Measurements from ENCODE around the gene RNF13. TPM values are rescaled to one million over a fixed set of nuclear protein-coding genes. Genes with fewer than 3 reads are reported as not detected.

Gene RNF13
- total RNA-seq, 2 donors from 2014 or later = 51.9 to 84.0 TPM

GRCh38 chr3:149860881-149861280 is 47.9 kb downstream of the RNF13 start:
- no peaks in the 10 kb centered on the region for H3K27me3 ChIP-seq (replicated peaks; ENCODE audit: insufficient read depth)
- no peak for TF ChIP-seq CTCF (IDR thresholded peaks at IDR 0.05)
- H3K27ac ChIP-seq = no peak overlapping the region
- H3K4me1 ChIP-seq (ENCODE audit: control insufficient read depth in 1 of 2, low read depth in 2 of 2) = no peaks in the 10 kb centered on the region
- no peak for ATAC-seq (ENCODE audit: insufficient number of reproducible peaks, low FRiP score, low read depth)
- no peaks in the 10 kb centered on the region for H3K9me3 ChIP-seq
- no peak for DNase-seq (ENCODE audit: low spot score)
- H3K36me3 ChIP-seq = peaks cover 5% of the 10 kb centered on the region
- no peak overlapping the region for H3K4me3 ChIP-seq

- peaks cover 6% of the 10 kb centered on the region for H3K9me3 ChIP-seq
- ATAC-seq (ENCODE audit: insufficient number of reproducible peaks, low FRiP score, low read depth) (no peak), DNase-seq (ENCODE audit: low spot score) (no peak)
- no peaks in the 10 kb centered on the region for H3K27me3 ChIP-seq (replicated peaks; ENCODE audit: insufficient read depth)
- no peak overlapping the region for H3K27ac ChIP-seq
- no peaks in the 10 kb centered on the region for H3K4me1 ChIP-seq (ENCODE audit: control insufficient read depth in 1 of 2, low read depth in 2 of 2)
- no peak overlapping the region for H3K4me3 ChIP-seq
- no peak for TF ChIP-seq CTCF (IDR thresholded peaks at IDR 0.05)
- no peaks in the 10 kb centered on the region for H3K36me3 ChIP-seq
Measured at GRCh38 chr3:149867563-149867962, 54.5 kb downstream of the RNF13 start.

DNA sequence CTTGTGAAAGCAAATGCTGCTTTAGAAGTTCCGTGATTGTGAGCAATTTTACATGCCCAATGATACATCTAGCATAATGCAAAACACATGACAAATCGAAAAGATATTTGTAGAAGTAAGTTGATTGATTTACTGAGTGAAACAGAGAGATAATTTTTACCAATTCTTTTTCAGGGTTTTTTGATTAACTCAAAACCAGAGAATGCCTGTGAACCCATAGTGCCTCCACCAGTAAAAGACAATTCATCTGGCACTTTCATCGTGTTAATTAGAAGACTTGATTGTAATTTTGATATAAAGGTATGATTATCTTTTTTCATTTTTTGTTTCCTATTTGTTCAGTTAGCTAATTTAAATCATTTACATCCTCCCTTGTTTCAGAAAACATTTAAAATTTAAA is 58.8 kb downstream of the RNF13 start:
- no peak overlapping the region for H3K4me3 ChIP-seq
- TF ChIP-seq CTCF (IDR thresholded peaks at IDR 0.05) = no peak
- no peak overlapping the region for H3K27ac ChIP-seq
- H3K9me3 ChIP-seq = peaks cover 6% of the 10 kb centered on the region
- H3K4me1 ChIP-seq (ENCODE audit: control insufficient read depth in 1 of 2, low read depth in 2 of 2) = no peaks in the 10 kb centered on the region
- DNase-seq (ENCODE audit: low spot score) (no peak), ATAC-seq (ENCODE audit: insufficient number of reproducible peaks, low FRiP score, low read depth) (no peak)
- no peaks in the 10 kb centered on the region for H3K27me3 ChIP-seq (replicated peaks; ENCODE audit: insufficient read depth)
- no peaks in the 10 kb centered on the region for H3K36me3 ChIP-seq

GRCh38 chr3:149872589-149872988 is 59.6 kb downstream of the RNF13 start:
- Histone ChIP-seq H3K27ac (no peak overlapping the region), H3K4me3 (no peak overlapping the region), H3K27me3 (replicated peaks; ENCODE audit: insufficient read depth) (no peaks in the 10 kb centered on the region), H3K4me1 (ENCODE audit: control insufficient read depth in 1 of 2, low read depth in 2 of 2) (no peaks in the 10 kb centered on the region), H3K36me3 (no peaks in the 10 kb centered on the region), H3K9me3 (peaks cover 6% of the 10 kb centered on the region)
- DNase-seq (ENCODE audit: low spot score) (no peak), ATAC-seq (ENCODE audit: insufficient number of reproducible peaks, low FRiP score, low read depth) (no peak)
- no peak for TF ChIP-seq CTCF (IDR thresholded peaks at IDR 0.05)

DNA sequence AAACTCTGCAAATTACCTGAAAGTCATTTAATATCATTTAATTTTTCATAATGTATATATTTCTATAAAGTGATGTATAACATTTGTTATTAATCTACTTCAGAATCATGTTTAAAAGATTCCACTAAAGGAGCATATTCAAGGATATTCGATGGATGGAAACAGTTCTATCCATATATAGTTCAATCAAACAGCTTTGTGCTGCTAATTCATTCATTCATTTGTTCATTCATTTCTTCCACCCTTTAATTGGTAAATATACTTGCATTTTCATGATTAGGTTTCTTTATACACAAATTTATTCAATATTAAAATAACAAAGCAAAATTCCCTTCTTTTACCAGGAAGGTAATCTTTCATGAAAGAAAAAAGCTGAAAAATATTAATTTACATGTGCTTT is 64.7 kb downstream of the RNF13 start:
- no peak for ATAC-seq (ENCODE audit: insufficient number of reproducible peaks, low FRiP score, low read depth)
- no peak overlapping the region for H3K27ac ChIP-seq
- no peaks in the 10 kb centered on the region for H3K9me3 ChIP-seq
- H3K4me1 ChIP-seq (ENCODE audit: control insufficient read depth in 1 of 2, low read depth in 2 of 2) = peaks cover 0 to 11% of the 10 kb centered on the region in 2 donors
- DNase-seq (ENCODE audit: low spot score) = no peak
- H3K4me3 ChIP-seq = no peak overlapping the region
- TF ChIP-seq CTCF (IDR thresholded peaks at IDR 0.05) = no peak
- no peaks in the 10 kb centered on the region for H3K27me3 ChIP-seq (replicated peaks; ENCODE audit: insufficient read depth)
- no peaks in the 10 kb centered on the region for H3K36me3 ChIP-seq
